NCI-H187 treated with DMSO at 0.1 percent for 48 hours (cell line): ENCODE data around the gene OLFM2.
"Not testable (repeated sequence)": the region's sequence is repeated elsewhere in the genome, so short reads cannot be mapped to it uniquely, and the experiment has no call there.

Experiments used
- DNase-seq: peaks from one replicate; lab custom pipeline; 2025; lab: John Stamatoyannopoulos, UW

OLFM2 gene

GRCh38 chr19:9828551-9829063, 107.7 kb downstream of the OLFM2 start:
- no peak for DNase-seq

GRCh38 chr19:9827289-9828238, 108.8 kb downstream of the OLFM2 start, which contains the start of gene UBL5:
Gene UBL5 (plus strand): TSS chr19:9827918. CDS start chr19:9828338, 420 bp downstream.
- peak; percentile 20 for DNase-seq

- DNase-seq: no peak
These were observed 112.5 kb downstream of the OLFM2 start for GRCh38 chr19:9823816-9824215.

- DNase-seq: not testable (repeated sequence)
These were observed 116.3 kb downstream of the OLFM2 start for GRCh38 chr19:9820034-9820433.

- peak; percentile 80 for DNase-seq
These were observed 116.8 kb downstream of the OLFM2 start for GRCh38 chr19:9819596-9819909.

- peak; percentile 88 for DNase-seq
These were observed 117.3 kb downstream of the OLFM2 start, which contains the start of gene FBXL12 for GRCh38 chr19:9818734-9819595. Gene FBXL12 (minus strand): TSS chr19:9819079. CDS start chr19:9818813, 266 bp downstream.

GRCh38 chr19:9818175-9818733, 118.1 kb downstream of the OLFM2 start:
- no peak for DNase-seq

GRCh38 chr19:9811139-9811538, 125.2 kb downstream of the OLFM2 start:
- DNase-seq: no peak

GRCh38 chr19:9808855-9809824, 127.2 kb downstream of the OLFM2 start:
- no peak for DNase-seq

GRCh38 chr19:9806803-9807202, 129.5 kb downstream of the OLFM2 start:
- no peak for DNase-seq
